Stimulated activated CD8-positive, alpha-beta memory T cell treated with anti-CD3 and anti-CD28 coated beads, Interleukin-4, amount 100 ng/mL, for 1 hour (primary cell): ENCODE results near the gene FAM118A.
"Not testable (repeated sequence)": the region's sequence is repeated elsewhere in the genome, so short reads cannot be mapped to it uniquely, and the experiment has no call there.

Source experiments
- DNase-seq, 2 donors: peaks; one replicate each; pipeline ENCODE4 v3.0.0-alpha.2; 2020; ENCODE audit warnings: low read depth in 2 of 2, low spot score in 1 of 2

The FAM118A gene

DNA sequence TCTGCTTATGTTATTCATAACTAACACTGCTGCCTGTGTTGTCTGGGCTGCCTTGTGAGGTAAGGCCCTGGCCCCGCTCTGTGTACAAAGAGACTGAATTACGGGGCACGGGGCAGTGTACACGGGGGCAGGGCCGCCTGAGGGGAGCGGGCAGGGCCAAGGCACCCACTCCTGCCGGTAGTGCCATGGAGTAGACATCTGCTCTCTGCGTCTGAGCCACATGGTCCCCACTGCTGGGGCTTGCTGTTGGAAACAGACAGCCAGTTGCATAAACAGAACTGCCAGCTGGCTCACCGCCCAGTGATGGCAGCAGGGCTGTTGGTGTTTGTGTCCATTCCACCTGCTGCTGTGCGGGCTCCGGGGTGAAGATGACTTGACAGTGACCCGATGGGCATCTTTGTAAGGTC, 19.8 kb downstream of the FAM118A start:
- no peak for DNase-seq

DNA sequence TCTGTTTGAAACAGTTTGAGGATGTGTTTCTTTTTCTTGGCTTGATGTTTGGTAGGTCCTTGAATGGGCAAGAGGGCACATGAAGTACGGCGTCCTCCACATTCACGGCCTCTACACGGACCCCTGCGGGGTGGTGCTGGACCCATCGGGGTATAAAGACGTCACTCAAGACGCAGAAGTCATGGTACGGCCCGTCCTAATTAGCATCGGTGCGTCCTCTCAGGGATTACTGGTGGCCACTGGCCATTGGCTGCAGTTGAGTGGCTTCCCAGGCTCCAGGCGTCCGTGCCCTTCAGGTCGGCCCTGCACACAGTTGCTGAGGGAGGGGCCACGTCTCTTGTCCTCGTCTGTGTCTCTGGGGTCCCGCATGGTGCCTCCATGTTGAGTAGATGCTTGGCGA, 20.8 kb downstream of the FAM118A start:
- DNase-seq: no peak

DNA sequence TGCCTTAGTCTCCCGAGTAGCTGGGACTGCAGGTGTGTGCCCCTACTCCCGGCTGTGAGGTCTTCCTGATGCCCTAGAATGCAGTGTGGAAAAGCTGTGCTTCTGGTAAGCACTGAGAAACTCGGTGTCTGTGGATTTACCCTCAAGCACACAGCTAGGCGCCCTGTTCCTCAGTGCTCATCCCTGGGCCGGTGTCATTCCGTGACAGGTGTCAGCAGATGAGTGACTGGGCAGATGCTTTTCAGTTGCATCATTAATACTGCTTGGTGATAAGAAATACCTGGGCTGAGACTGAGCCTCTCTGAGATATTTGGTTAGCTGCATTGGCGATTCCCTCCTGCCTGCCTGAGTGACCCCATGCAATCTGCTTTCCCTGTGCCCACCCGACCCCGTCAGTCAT, 21.8 kb downstream of the FAM118A start:
- DNase-seq: no peak

GRCh38 chr22:45332001-45332400, 22.3 kb downstream of the FAM118A start:
- no peak for DNase-seq

- no peak for DNase-seq
Measured at GRCh38 chr22:45334068-45334467, 24.3 kb downstream of the FAM118A start.

DNA sequence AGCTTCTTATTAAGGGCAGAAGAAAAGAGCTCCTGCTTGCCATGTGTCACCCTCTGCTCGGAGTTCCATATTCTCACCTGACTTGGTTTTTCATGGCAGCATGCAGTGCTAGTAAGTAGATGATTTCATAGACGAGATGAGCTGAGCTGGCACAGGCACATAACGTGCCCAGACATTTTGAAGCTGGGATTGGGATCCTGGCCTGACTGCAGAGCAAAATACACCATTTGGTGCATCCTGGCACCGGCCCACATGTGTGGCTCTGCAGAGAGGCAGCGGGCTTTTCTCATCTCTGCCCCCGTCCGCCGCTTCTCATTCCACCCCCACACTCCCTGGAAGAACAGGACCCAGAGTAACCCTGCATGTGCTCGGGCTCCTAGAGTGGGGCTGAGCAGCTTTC, 24.8 kb downstream of the FAM118A start:
- no peak for DNase-seq

- no peak for DNase-seq
Measured at GRCh38 chr22:45335021-45335818, 25.5 kb downstream of the FAM118A start.

DNA sequence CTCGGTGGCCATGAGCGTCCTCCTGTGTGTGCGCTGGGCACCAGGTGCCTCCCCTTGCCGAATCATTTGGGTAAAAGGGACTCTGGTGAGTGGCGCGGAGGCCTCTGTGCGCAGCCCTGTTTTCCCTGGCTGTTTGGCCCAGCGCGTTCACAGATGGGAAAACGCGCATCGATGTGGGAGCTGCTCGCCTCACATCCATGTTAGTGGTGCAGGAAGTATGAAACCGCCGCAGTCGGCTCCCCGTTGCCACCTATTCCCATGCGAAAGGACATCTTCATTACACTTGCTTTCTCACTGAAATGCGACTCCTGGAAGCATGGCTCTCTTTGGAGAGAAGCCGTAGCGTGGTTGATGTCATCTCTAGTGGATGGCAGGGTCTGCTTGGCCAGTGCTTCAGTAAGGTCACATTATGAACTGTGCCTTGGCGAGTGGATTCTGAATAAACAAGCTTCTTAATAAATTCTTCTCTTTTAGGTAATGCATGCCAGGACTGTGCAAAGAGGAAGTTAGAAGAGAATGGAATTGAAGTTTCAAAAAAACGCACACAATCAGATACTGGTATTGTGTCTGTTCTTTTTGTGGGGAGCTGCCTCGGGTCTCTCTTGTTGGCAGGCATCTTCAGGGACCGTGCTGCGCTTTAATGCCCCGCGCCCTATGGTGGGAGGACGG, 26.3 kb downstream of the FAM118A start:
- DNase-seq: no peak

DNA sequence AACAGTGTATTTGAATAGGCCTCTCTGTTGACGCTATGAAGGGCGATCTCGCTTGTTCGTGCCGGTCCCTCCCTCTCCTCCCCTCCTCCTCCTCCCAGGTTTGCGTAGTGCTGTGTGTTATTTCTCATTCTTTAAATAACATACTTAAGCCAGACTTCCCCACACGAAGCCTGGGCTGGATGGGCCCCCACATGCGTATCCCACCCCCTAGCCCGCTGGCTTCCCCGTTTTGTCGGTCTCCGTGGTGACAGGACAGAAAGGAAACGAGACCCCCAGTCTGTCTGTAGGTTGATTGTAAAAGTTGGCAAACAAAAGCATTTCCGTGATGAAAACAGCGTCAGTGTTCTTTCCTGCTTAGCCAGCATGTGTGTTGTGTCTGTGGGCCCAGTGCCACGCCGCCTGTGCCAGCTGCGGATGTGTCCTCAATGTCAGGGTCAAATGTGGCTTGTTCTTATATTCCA, 27.3 kb downstream of the FAM118A start:
- DNase-seq: no peak

- no peak for DNase-seq
Measured at GRCh38 chr22:45337536-45337935, 27.8 kb downstream of the FAM118A start.

DNA sequence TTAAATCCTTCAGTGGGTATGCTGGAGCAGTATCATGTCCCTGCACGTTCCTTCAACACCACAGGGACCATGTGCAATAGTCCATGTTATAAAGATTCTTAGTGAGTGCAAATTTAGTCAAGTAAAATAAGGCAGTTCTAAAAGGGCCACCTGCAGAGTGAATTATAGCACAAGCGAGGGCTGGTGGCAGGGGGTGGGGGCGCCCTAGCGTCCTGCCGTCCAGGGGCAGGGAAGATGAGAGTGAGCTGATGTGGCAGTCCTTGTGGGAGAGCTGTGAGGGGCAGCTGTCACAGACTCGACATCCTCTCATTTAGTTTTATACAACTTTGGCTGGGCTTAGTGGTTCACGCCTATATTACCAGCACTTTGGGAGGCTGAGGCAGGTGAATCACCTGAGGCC, 29.1 kb downstream of the FAM118A start:
- no peak for DNase-seq

DNA sequence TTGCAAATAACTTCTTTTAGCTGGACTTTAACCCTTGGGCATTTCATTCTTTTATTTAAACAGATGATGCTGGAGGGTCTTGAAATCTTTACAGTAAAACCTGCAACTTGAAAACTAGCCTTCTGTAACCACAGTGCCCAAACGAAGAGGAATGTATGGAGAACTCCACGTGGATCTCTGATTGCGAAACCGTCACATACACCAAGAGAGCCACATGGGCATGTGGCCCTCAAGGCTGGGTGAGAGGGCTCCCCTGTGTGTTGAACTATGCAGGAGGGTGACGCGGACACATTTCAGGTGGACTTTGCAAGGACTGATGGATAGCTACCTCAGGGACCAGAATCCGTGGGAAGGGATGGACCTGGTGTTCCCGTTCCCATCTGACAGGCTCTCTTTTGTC, 30.6 kb downstream of the FAM118A start:
- DNase-seq: no peak

GRCh38 chr22:45341498-45341897, 31.8 kb downstream of the FAM118A start:
- no peak for DNase-seq

DNA sequence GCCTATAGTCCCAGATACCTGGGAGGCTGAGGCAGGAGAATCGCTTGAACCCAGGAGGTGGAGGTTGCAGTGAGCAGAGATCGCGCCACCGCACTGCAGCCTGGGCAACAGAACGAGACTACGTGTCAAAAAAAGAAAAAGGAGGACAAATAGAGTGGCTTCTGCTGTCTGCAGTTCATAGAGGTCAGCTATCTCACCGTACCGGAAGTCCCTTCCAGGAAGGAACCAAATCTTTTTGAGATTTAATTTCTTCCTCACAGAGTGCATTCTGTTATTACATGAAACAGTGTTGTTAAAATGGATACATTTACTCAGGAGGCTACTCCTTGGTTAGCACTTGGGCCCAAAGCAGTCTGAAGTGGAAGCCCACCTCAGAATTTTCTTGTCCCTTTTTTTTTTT, 33.4 kb downstream of the FAM118A start:
- no peak for DNase-seq

DNA sequence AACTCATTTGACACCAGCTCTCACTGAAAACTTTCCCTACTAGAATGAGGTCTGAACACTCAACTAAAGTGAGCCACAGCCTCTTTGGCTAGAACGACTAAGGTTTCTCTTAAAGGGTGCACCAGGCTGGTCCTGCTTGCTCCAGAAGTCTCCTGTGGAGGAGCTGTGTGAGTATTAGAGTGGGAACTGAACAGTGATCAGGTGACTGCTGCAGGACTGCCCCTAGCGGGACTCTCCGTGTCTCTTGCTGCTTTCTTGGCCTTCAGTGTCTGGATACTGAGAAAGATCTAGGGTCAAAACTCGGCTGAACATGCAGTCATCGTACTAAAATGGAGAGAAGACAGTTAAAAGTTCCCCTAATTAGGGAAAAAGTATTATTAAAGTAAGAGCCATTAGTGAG, 34.6 kb downstream of the FAM118A start:
- DNase-seq: no peak

- no peak for DNase-seq
Measured at GRCh38 chr22:45349916-45350315, 40.2 kb downstream of the FAM118A start.

DNA sequence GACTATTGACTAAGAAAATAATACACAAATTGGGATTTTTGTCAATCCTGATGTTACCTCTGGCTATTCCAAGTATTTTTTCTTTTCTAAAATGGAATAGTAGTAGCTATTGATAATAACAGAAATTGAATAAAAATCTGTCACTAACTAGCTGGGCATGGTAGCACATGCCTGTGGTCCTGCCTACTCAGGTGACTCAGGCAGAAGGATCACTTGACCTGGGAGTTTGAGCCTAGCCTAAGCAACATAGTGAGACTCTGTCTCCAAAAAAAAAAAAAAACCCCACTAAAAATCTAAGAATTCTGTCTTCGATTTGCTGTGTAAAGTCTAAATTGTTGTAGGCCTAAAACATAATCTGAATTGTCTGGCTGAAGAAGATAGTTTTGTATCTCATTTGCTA, 42.2 kb downstream of the FAM118A start:
- DNase-seq: no peak

DNA sequence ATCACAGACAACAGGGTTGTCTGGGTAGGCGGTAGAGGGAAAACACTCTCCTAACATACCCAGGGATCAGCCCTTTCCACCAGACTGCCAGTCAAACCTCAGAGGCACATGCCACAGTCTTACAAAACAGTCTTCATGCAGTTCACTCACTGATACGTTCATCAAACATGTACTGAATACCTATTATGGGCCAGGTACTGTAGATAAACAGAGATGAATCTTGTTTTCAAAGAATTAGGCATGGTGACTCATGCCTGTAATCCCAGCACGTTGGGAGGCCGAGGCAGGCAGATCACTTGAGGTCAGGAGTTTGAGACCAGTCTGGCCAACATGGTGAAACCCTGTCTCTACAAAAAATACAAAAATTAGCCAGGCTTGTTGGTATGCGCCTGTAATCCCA, 43.0 kb downstream of the FAM118A start:
- DNase-seq: not testable (repeated sequence)

GRCh38 chr22:45353786-45354185, 44.1 kb downstream of the FAM118A start:
- no peak for DNase-seq

DNA sequence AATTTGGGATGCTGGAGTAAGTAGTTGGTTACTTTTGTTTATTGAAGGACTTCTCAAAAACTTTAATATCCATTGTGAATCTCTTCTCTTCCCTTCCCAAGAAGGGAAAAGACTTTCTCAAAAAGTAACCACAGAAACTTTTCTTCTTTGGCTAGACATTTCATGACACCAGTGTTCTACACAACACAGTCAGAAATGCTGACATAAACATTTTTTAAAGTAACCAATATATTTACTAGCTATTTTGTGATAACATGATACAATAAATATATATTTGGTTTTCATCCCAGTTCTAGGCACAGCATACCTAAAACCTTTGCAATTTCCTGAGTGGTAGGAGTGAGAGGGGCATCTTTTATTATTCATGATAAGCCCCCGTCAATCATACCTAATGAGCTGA, 47.8 kb downstream of the FAM118A start:
- no peak for DNase-seq

- DNase-seq: no peak
Measured at GRCh38 chr22:45358127-45358526, 48.4 kb downstream of the FAM118A start.

GRCh38 chr22:45359627-45360026, 49.9 kb downstream of the FAM118A start:
- DNase-seq: no peak

- no peak for DNase-seq
Measured at GRCh38 chr22:45366713-45367112, 57.0 kb downstream of the FAM118A start.
